HG02840 (cell line): ENCODE results near the gene BIK.
"Not testable (repeated sequence)": the region's sequence is repeated elsewhere in the genome, so short reads cannot be mapped to it uniquely, and the experiment has no call there.

Experiments
- ATAC-seq: cut with Tn5 transposase; IDR thresholded peaks from one replicate; pipeline ENCODE4 v1.9.1; 2021; ENCODE audit warnings: mild to moderate bottlenecking, moderate library complexity, moderate number of reproducible peaks; ENCODE audit not compliant: unreplicated experiment, low FRiP score

Gene BIK

GRCh38 chr22:43133401-43133800 lies 22.9 kb downstream of the BIK start:
- no peak for ATAC-seq

DNA sequence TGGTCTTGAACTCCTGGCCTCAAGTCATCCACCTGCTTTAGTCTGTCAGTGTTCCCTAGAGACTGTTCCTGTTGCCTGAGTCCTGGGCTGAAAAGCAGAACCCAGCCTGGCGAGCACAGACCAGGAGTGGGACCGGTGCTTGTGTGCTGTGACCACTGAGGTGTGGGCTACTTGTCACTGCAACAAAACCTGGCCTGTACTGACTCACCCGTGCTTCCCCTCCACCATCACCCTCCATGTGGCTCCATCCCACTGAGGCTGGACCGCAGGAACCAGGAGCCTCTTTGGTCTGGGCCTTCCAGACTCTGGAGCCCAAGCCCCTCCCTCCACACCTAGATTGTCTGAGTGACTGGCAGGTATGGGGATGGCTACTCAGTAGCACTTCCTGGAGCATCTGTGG lies 24.0 kb downstream of the BIK start:
- ATAC-seq = no peak

GRCh38 chr22:43135565-43135964 lies 25.0 kb downstream of the BIK start:
- no peak for ATAC-seq

DNA sequence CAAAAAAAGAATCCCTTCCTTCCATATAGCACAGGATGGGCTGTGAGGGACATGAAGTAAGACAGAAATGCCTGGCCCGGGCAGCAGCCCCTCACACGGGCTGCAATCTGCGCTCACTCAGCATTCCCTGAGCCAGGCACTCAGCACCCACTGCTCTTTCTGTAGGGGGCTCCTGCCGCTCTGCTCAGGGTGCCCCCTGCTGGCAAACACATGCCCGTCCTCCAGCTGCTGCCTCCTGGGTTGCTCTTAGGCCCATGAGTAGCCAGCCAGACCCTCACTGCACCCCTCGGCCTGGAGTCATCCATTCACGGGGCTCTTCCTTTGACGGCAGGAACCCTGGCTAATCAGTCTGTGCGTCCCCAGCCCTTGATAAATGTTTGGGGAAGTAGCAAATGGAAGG lies 25.7 kb downstream of the BIK start:
- no peak for ATAC-seq

DNA sequence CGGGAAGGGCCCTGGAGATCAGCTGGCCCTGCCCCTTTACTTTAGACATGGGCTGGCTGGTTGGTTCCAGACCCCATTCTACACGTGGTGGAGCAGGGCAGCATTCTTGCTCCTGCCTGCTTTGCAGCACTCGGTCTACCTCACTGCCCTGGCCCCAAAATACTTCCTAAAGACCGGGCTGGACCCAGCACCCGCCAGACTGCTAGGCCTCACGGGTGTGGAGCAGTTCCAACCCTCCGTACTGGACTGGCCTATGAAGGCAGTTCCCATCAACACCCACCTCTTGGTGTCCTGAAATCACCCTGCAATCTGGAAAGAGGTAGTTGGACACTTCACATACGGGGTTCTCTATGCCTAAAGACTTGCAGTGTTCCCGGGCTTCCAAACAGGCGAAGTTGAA lies 26.3 kb downstream of the BIK start:
- ATAC-seq = no peak

DNA sequence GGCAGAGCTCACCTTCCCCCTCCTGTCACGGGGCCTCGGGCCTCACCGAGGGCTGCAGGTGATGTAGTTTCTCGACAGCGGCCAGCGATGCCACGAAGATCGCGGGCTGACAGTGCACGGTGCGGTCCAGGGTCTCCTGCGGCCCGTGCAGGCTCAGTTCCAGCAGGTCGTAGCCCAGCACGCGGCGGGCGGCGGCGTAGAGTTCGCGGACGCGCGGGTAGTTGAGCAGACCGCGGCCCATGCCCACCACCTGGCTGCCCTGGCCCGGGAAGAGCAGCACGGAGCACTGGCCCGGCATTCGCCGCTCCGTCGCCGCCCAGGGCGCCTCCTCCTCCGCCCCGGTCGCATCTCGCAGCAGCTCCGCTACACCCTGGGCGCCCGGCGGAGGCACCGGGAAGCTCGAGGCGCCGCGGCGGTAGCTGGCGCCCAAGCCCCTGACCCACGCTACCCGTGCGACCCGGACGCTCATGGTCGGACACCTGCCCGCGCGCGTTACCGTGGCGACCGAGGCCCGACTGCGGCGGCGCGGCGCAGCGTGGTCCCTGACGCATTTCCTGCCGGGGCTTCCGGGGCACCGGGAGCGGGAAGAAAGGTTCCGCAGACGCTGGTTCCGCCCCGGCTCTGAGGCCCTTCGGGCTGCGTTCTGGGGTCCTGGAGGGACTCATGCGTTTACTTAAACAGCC lies 32.5 kb downstream of the BIK start, which contains the start of gene MCAT:
TSS of gene MCAT (minus strand) at position 519 of the 683 bp plus-strand sequence. CDS start at position 469, 50 bp downstream.
- ATAC-seq = peak; percentile 69

DNA sequence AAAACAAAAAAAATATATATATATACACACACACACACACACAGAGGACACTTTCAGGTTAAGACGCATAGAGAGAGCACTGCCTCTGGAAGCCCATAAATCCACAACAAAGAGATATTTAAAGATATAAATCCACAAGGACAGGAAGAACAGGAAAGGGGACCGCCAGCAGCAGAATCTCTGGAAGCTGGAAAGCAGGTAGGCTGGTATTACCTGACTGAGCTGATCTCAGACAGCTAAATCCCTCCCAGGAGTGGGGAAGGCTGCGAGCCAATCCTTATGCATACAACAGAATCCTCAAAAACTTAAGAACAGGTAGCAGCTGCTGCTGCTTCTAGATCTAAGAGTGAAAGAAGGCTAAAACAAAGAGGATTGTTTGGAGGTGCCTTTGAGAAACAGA lies 34.4 kb downstream of the BIK start:
- ATAC-seq = no peak

DNA sequence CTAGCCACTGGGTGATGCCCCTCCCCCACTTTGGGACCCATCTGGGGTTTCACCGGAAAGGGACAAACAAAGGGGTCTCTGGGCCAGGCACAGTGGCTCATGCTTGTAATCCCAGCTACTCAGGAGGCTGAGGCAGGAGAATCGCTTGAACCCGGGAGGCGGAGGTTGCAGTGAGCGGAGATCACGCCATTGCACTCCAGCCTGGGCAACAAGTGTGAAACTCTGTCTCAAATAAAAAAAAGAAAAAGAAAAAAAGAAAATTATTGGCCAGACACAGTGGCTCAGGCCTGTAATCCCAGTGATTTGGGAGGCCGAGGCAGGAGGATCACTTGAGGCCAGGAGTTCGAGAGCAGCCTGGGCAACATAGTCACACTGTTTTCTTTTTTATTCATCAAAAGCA lies 34.8 kb downstream of the BIK start:
- ATAC-seq = not testable (repeated sequence)

DNA sequence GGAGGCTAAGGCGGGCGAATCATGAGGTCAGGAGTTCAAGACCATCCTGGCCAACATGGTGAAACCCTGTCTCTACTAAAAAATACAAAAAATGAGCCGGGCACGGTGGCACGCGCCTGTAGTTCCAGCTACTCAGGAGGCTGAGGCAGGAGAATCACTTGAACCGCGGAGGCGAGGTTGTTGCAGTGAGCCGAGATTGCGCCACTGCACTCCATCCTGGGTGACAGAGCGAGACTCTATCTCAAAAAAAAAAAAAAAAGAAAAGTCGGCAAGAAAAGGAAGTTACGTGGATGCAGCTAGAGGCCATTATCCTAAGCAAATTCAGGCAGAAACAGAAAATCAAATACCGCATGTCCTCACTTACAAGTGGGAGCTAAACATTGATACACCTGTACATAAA lies 35.8 kb downstream of the BIK start:
- not testable (repeated sequence) for ATAC-seq

GRCh38 chr22:43147821-43148220 lies 37.3 kb downstream of the BIK start:
- no peak for ATAC-seq

- no peak for ATAC-seq
These were observed 38.0 kb downstream of the BIK start for GRCh38 chr22:43148581-43148980.

DNA sequence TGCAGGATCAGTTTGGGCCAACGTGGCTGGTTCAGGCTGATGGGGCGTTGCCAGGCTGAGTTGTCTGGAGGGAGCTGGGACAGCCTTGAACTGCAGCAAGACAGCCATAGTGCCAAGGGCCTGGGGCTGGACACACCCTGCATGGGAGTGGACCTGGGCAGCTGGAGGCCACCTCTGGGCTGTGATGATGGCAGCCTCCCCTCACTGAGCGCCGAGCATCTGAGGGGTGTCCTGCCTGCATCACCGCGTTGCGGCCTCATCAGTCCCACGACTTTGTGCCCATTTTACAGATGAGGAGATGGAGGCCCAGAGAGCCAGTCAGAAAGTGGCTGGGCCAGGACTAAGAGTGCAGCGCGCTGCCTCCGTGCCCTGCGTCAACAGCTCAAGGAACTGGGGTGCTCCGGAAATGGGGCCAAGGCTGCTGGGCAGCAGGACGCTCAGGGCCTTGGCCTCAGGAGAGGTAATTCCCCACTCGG lies 40.2 kb downstream of the BIK start:
- no peak for ATAC-seq

- no peak for ATAC-seq
These were observed 40.9 kb downstream of the BIK start, which contains the start of gene TSPO for GRCh38 chr22:43151251-43152002. Gene TSPO, plus strand, starts transcription at chr22:43151559. Its CDS starts 7,680 bp downstream, at chr22:43159239.

DNA sequence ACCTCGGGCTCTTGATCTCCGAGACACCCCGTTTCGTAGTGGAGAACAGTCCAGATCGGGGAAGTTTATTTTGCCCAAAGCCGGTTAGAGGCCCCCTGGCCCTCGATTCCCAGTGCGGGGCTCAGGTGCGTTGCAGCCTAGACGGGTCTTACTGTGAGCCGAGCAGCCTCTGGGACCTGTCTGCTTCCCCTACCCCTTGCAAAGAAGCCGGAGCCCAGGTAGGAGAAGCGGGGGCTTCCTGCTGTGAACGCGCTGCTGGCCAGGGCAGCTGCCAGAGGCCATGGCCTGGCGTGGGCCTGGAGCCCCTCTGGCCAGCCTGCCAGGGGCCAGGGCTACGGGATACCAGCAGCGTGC lies 41.4 kb downstream of the BIK start:
- no peak for ATAC-seq

DNA sequence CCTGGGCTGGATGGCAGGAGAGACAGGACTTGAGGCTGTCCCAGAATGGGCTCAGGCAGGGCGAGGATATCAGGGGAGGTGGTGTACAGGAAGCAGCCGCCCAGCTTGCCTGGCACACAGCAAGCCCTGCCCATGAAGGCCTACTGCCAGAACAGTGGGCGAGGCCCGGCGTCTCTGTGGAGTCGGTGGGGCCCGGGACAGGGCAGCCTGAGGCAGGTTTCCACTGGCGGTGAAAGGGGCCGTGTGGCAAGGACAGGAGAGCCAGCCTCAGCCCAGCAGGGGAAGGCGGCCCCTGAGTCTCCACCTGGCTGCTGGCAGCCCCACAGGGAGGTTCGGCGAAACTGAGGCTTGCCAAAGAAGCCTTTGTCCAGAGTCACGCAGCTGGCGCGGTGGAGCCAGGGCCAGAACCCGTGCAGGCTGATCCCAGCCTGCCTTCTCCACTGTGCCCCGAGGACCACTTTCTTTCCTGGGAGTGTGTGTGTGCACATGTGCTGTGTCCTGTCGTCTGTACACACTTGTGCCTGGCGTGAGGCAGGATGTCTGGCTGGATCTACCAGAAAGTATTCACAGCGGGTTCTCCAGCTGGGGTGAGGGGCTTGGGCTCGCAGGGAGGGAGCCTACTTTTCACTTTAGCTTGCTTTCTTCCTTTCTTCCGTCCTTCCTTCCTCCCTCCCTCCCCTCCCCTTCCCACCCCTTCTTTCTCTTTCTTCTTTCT lies 42.0 kb downstream of the BIK start:
- no peak for ATAC-seq

DNA sequence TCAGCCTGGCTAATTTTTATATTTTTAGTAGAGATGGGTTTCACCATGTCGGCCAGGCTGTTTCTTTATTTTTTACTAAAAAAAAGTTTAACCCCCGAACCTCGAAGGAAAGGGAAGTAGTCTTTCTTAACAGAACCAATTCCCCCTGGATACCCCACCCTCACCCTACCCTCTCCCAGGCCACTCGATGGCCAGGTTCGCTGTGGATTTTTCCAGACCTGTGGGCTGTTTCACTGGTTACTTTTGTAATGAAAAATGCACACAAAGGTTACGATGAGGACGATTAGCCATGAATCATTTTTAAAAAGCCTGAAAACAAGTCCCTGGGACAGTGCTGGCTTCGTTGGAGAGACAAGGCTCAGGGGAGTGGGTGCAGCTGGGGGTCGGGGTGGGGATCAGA lies 43.3 kb downstream of the BIK start:
- ATAC-seq = no peak

- no peak for ATAC-seq
These were observed 44.5 kb downstream of the BIK start for GRCh38 chr22:43154887-43155536.

DNA sequence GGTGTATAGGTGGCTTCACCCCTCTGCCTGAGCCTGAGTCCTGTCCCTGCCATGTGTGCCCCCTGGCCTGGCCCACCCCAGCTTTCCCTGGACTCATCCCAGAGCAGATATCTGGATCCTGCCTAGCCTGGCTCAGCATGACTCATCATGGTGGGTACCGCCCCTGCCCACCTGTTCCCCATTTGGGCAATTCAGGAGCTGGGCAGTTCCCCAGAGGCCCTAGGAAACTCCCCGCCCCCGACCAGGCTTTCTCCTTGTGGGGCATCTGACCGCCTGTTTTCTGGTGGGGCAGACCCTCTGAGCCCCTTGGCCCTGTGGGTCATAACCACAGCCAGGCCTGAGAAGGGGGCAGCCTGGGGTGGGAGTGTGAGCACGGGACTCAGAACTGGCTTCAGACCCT lies 45.2 kb downstream of the BIK start:
- ATAC-seq = no peak

- no peak for ATAC-seq
These were observed 45.9 kb downstream of the BIK start for GRCh38 chr22:43156413-43156812.

- ATAC-seq = no peak
These were observed 47.5 kb downstream of the BIK start for GRCh38 chr22:43157874-43158546.
